ENCODE measurements around the gene KCNH4.

KCNH4 gene

DNA sequence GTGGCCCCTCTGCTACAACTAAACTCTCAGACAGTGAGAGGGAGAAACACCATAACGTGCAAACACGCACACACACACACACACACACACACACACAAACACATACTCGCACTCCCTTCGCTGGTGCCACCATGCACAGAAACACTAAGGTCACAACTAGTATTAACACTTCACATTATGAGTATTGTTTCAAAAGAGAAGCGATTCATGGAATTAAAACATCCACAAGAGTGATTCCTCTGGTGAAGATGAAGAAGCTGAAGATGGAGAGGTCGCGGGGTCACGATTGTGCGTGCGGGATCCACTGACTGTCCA lies 20.5 kb upstream of the KCNH4 start:
- DNase-seq (ENCODE audit: extremely low read depth, low read depth): no peak
- no peak overlapping the region for H3K4me3 ChIP-seq (replicated peaks; ENCODE audit: low read depth, low read length)
- TF ChIP-seq, protein P1, sequence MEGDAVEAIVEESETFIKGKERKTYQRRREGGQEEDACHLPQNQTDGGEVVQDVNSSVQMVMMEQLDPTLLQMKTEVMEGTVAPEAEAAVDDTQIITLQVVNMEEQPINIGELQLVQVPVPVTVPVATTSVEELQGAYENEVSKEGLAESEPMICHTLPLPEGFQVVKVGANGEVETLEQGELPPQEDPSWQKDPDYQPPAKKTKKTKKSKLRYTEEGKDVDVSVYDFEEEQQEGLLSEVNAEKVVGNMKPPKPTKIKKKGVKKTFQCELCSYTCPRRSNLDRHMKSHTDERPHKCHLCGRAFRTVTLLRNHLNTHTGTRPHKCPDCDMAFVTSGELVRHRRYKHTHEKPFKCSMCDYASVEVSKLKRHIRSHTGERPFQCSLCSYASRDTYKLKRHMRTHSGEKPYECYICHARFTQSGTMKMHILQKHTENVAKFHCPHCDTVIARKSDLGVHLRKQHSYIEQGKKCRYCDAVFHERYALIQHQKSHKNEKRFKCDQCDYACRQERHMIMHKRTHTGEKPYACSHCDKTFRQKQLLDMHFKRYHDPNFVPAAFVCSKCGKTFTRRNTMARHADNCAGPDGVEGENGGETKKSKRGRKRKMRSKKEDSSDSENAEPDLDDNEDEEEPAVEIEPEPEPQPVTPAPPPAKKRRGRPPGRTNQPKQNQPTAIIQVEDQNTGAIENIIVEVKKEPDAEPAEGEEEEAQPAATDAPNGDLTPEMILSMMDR (IDR thresholded peaks at IDR 0.05; ENCODE audit: low read depth, low read length, missing control alignments): no peak

DNA sequence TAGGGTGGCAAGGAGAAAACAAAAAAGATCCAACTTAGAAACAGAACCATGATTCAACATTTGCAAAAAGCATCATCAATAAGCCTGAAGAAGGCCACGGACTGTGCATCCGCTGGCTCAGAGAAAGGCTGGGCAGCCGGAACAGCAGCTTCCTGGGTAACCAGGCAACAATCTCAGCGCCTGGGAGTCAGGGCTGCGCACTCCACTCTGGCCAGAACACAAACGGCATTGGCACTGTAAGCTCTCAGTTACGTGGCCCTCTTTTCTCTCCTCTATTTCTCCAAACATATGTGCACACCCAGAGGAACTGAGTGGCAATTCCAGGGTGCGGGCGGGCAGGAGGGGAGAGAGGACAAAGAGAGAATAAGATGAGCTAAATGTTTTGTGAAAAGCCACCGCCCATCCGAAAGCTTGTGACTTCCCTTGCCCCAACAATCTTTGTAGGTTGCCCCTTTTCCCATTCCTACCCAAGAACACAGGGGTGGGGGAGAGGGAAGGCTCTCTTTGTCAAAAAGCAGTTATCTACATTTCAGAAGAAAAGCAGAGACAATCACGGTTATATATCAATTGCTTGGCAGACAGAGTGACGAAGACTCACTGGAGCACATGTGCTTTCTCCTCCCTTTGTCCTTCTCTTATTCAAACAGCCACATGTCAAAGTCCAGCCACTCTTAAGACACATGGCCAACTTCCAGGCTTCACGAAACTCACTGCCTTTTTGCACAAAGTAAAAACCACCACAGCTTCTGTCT lies 19.9 kb upstream of the KCNH4 start:
- no peak for DNase-seq (ENCODE audit: extremely low read depth, low read depth)
- H3K4me3 ChIP-seq (replicated peaks; ENCODE audit: low read depth, low read length): no peak overlapping the region
- TF ChIP-seq, protein P1 (IDR thresholded peaks at IDR 0.05; ENCODE audit: low read depth, low read length, missing control alignments): no peak

DNA sequence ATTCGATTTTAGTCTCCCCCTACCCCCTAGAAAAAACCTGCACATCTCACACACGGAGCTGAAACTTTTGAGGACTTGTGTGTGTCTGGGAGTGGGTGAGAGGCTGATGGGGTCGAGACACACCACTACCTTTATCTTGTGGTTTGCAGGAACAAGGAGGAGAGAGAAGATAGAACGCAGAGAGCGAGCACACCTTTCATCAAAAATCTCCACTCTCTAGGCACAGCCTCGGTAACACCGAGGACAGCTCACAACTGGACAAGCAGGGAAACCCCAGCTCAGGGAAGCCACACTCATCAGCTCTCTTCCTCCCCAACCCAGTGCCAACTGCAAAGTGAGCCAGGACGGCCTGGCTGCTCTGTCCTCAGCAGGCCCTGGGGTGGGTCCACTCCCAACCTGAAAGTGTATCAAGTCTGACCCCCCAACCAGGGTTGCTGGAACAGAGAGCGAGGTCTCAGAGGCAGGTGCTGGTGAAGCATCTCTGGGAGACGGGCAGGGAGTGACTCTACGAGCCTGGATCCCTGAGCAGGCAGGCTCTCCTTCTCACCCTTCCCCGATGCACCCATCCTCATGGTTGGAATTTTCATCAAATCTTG lies 18.6 kb upstream of the KCNH4 start:
- no peak for DNase-seq (ENCODE audit: extremely low read depth, low read depth)
- no peak overlapping the region for H3K4me3 ChIP-seq (replicated peaks; ENCODE audit: low read depth, low read length)
- TF ChIP-seq, protein P1 (IDR thresholded peaks at IDR 0.05; ENCODE audit: low read depth, low read length, missing control alignments): no peak

GRCh38 chr17:42198897-42199296 lies 18.0 kb upstream of the KCNH4 start:
- TF ChIP-seq, protein P1 (IDR thresholded peaks at IDR 0.05; ENCODE audit: low read depth, low read length, missing control alignments): no peak
- DNase-seq (ENCODE audit: extremely low read depth, low read depth): no peak
- H3K4me3 ChIP-seq (replicated peaks; ENCODE audit: low read depth, low read length): no peak overlapping the region

DNA sequence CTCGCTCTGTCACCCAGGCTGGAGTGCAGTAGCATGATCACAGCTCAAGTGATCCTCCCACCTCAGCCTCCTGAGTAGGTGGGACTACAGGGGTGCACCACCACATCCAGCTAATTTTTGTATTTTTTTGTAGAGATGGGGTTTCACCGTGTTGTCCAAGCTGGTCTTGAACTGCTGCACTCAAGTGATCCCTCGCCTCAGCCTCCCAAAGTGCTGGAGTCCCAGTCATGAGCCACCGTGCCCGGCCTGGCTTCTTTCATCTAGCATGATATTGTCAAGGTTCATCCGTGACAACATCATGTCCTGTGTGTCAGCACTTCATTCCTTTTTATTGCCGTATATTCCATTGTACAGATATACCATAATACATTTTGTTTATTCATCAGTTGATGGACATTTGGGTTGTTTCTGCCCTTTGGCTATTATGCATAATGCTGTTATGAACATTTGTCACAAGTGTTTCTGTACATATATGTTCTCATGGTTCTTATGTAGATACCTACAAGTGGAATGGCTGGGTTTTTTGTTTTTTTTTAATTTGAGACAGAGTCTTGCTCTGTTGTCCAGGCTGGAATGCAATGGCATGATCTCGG lies 16.7 kb upstream of the KCNH4 start:
- H3K4me3 ChIP-seq (replicated peaks; ENCODE audit: low read depth, low read length): no peak overlapping the region
- TF ChIP-seq, protein P1 (IDR thresholded peaks at IDR 0.05; ENCODE audit: low read depth, low read length, missing control alignments): no peak
- DNase-seq (ENCODE audit: extremely low read depth, low read depth): no peak

DNA sequence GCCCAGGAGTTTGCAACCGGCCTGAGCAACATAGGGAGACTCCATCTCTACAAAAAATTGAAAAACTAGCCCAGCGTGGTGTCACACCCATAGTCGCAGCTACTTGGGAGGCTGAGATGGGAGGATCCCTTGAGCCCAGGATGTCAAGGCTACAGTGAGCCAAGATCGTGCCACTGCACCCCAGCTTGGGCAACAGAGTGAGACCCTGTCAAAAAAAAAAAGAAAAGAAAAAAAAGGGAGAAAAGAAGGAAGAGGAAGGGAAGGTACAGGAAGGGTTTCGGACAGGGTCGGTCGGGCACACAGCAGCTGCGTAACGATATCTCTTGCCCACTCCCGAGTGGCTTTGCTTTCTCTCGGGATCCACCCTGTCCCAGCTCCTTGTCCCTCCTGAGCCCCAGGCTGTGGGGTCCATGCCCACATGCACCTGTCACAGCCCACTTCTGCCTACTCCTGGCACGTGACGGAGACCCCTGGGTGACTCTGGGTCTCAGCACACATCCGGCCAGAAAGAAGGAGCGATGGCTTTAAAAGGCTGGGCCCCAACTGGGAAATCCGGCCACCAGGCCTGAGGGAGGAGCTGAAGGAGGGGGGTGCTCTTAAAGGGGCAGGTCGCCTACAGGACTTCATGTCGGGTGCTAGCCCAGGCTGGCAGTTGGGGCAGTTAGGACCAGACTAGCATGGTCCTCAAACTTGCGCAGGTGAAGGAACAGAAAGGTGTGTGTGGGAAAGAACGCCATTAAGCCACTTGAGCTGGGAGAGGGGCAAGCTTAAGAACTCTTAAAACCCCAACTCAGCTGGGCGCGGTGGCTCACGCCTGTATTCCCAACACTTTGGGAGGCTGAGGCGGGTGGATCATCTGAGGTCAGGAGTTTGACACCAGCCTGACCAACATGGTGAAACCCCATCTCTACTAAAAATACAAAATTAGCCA lies 13.3 kb upstream of the KCNH4 start, which contains the start of gene GHDC:
Gene GHDC (minus strand): TSS at position 526 of the 931 bp plus-strand sequence. CDS start 913 bp downstream, outside the sequence.
- TF ChIP-seq, protein P1 (IDR thresholded peaks at IDR 0.05; ENCODE audit: low read depth, low read length, missing control alignments): no peak
- peak within 1 kb of the TSS; percentile 47 for H3K4me3 ChIP-seq (replicated peaks; ENCODE audit: low read depth, low read length)
- peak; percentile 39 for DNase-seq (ENCODE audit: extremely low read depth, low read depth)

All from HFF-Myc (cell line).